Effector memory CD4-positive, alpha-beta T cell (primary cell): ENCODE data around the gene CEP170B.

Source experiments
- DNase-seq, 3 donors: peaks; one replicate each; pipeline ENCODE4 v3.0.0-alpha.2; 2020
- H3K27ac ChIP-seq: 2 replicates; pipeline ENCODE4 v1.7.0; 2013; ENCODE audit warnings: mild to moderate bottlenecking, low read length, moderate library complexity; ENCODE audit not compliant: insufficient read depth, poor library complexity, severe bottlenecking
- H3K27me3 ChIP-seq: replicated peaks from 2 replicates; pipeline ENCODE4 v1.7.0; 2013; ENCODE audit warnings: mild to moderate bottlenecking, low read length; ENCODE audit not compliant: insufficient read depth, control insufficient read depth, poor library complexity, severe bottlenecking
- H3K36me3 ChIP-seq: 2 replicates; pipeline ENCODE4 v1.7.0; 2013; ENCODE audit warnings: mild to moderate bottlenecking, low read length, moderate library complexity; ENCODE audit not compliant: control insufficient read depth, insufficient read depth
- H3K4me1 ChIP-seq: 2 replicates; pipeline ENCODE4 v1.7.0; 2013; ENCODE audit warnings: low read length, mild to moderate bottlenecking; ENCODE audit not compliant: control insufficient read depth, insufficient read depth, poor library complexity, severe bottlenecking
- H3K4me3 ChIP-seq: 2 replicates; pipeline ENCODE4 v1.7.0; 2013; ENCODE audit warnings: low read length, low read depth, mild to moderate bottlenecking; ENCODE audit not compliant: insufficient read depth, poor library complexity, severe bottlenecking
- H3K9me3 ChIP-seq: 2 replicates; pipeline ENCODE4 v1.7.0; 2013; ENCODE audit warnings: mild to moderate bottlenecking, low read length, moderate library complexity; ENCODE audit not compliant: control insufficient read depth

CEP170B gene

GRCh38 chr14:104935026-104935650, 70.1 kb downstream of the CEP170B start:
- no peak for DNase-seq
- H3K9me3 ChIP-seq = no peaks in the 10 kb centered on the region
- no peaks in the 10 kb centered on the region for H3K36me3 ChIP-seq
- no peak overlapping the region for H3K27ac ChIP-seq
- peaks cover 5% of the 10 kb centered on the region for H3K27me3 ChIP-seq
- H3K4me3 ChIP-seq = no peak overlapping the region
- H3K4me1 ChIP-seq = peaks cover 9% of the 10 kb centered on the region

GRCh38 chr14:104935955-104936354, 70.9 kb downstream of the CEP170B start:
- H3K36me3 ChIP-seq = no peaks in the 10 kb centered on the region
- peaks cover 5% of the 10 kb centered on the region for H3K27me3 ChIP-seq
- H3K4me1 ChIP-seq = peaks cover 9% of the 10 kb centered on the region
- no peak for DNase-seq
- H3K9me3 ChIP-seq = no peaks in the 10 kb centered on the region
- no peak overlapping the region for H3K27ac ChIP-seq
- H3K4me3 ChIP-seq = no peak overlapping the region

DNA sequence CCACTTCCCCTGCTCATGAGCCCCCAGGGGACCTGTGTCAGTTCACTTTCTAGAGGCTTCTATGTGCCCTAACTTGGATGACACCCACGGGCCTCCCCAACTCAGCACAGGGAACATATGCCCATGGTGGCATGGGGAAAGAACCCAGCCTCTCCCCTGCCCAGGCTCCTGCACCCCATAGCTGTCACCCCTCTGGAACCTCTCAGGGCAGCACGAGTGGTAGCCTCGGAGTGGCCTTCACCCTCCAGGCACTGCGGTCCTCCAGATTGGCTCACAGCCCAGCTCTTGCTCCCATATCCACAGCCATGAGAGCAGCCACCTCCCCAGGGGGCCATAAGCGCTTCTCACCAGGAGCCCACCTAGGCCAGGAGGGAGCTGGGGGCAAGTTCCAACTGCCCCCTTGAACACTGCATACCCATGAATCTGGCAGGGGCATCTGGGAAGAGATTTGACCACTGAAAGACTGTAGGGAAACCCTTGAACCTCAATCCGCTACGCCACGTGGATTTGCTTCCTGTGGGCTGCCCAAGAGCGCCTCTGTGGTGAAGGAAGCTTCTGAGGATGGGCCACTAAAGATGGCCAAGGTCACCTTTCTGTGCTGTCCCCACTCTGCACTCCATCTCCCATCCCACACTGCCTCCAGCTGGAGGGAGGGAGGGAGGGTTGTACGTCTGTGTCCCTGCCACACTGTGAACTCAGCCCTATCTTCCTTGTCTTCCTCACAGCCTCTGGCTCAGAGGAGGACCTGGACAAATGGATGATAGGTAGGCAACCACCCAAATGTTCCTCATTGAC, 71.5 kb downstream of the CEP170B start:
- Histone ChIP-seq H3K4me3 (no peak overlapping the region), H3K27me3 (peaks cover 5% of the 10 kb centered on the region)

GRCh38 chr14:104937161-104937560, 72.1 kb downstream of the CEP170B start:
- Histone ChIP-seq H3K4me3 (no peak overlapping the region), H3K9me3 (no peaks in the 10 kb centered on the region), H3K27me3 (peaks cover 5% of the 10 kb centered on the region), H3K27ac (no peak overlapping the region), H3K36me3 (no peaks in the 10 kb centered on the region), H3K4me1 (peaks cover 9% of the 10 kb centered on the region)
- DNase-seq = no peak

More for the DNA sequence above, 71.5 kb downstream of the CEP170B start:
- no peak for DNase-seq
- Histone ChIP-seq H3K4me1 (peaks cover 9% of the 10 kb centered on the region), H3K9me3 (no peaks in the 10 kb centered on the region), H3K36me3 (no peaks in the 10 kb centered on the region), H3K27ac (no peak overlapping the region)

- Histone ChIP-seq H3K4me3 (no peak overlapping the region), H3K9me3 (no peaks in the 10 kb centered on the region), H3K4me1 (peaks cover 8% of the 10 kb centered on the region), H3K27me3 (peaks cover 5% of the 10 kb centered on the region), H3K27ac (no peak overlapping the region), H3K36me3 (no peaks in the 10 kb centered on the region)
- no peak for DNase-seq
Observed at GRCh38 chr14:104937694-104938365, 72.8 kb downstream of the CEP170B start.

- no peak for DNase-seq
- no peaks in the 10 kb centered on the region for H3K9me3 ChIP-seq
- H3K27me3 ChIP-seq = peaks cover 5% of the 10 kb centered on the region
- no peaks in the 10 kb centered on the region for H3K36me3 ChIP-seq
- H3K4me3 ChIP-seq = no peak overlapping the region
- no peak overlapping the region for H3K27ac ChIP-seq
- peaks cover 4% of the 10 kb centered on the region for H3K4me1 ChIP-seq
Observed at GRCh38 chr14:104938436-104938835, 73.4 kb downstream of the CEP170B start.

- H3K4me1 ChIP-seq = peaks cover 4% of the 10 kb centered on the region
- H3K27me3 ChIP-seq = peaks cover 5% of the 10 kb centered on the region
- no peaks in the 10 kb centered on the region for H3K9me3 ChIP-seq
- no peak overlapping the region for H3K27ac ChIP-seq
- no peak for DNase-seq
- no peak overlapping the region for H3K4me3 ChIP-seq
- no peaks in the 10 kb centered on the region for H3K36me3 ChIP-seq
Observed at GRCh38 chr14:104938960-104939359, 73.9 kb downstream of the CEP170B start.

GRCh38 chr14:104939666-104940410, 74.8 kb downstream of the CEP170B start:
- Histone ChIP-seq H3K4me1 (no peaks in the 10 kb centered on the region), H3K4me3 (no peak overlapping the region), H3K27ac (no peak overlapping the region), H3K36me3 (no peaks in the 10 kb centered on the region), H3K9me3 (no peaks in the 10 kb centered on the region), H3K27me3 (no peaks in the 10 kb centered on the region)
- DNase-seq = no peak

GRCh38 chr14:104940526-104941150, 75.6 kb downstream of the CEP170B start:
- DNase-seq = no peak

More at GRCh38 chr14:104940526-104941150, 75.6 kb downstream of the CEP170B start:
- H3K9me3 ChIP-seq = no peaks in the 10 kb centered on the region
- no peak overlapping the region for H3K27ac ChIP-seq
- H3K36me3 ChIP-seq = no peaks in the 10 kb centered on the region
- no peak overlapping the region for H3K4me3 ChIP-seq
- no peaks in the 10 kb centered on the region for H3K27me3 ChIP-seq
- H3K4me1 ChIP-seq = no peaks in the 10 kb centered on the region
